HepG2 (cell line): ENCODE data around the gene TMEM8B. TPM values are rescaled to one million over a fixed set of nuclear protein-coding genes. Genes with fewer than 3 reads are reported as not detected.

Experiments
- ATAC-seq: fragments of 200-7000 bp; cut with Tn5 transposase; 3 replicates; pipeline ENCODE4 v1.9.1; 2020; ENCODE audit warnings: mild to moderate bottlenecking, moderate library complexity
- BruUV-seq: library from RNA; stranded (reverse); fragments of 400-500 nt; replicated peaks from 2 replicates; lab custom pipeline; 2021; lab: Mats Ljungman, UMichigan
- CTCF ChIA-PET: fragments of 300-600 bp; formaldehyde crosslinking; extraction: SDS; loops from one replicate; lab custom pipeline; 2021; ENCODE audit warnings: low total read pairs, inconsistent platforms, low intra/inter-chr PET ratio; lab: Yijun Ruan, JAX
- POLR2A ChIA-PET: fragments of 350-600 bp; sonication (Branson Sonifier 250); formaldehyde crosslinking; loops from one replicate; lab custom pipeline; 2020; ENCODE audit warnings: antibody characterized with exemption, inconsistent platforms; lab: Yijun Ruan, JAX
- DNase-seq: peaks from one replicate; pipeline ENCODE4 v3.0.0-alpha.2; 2015; ENCODE audit warnings: low spot score
- FAIRE-seq: peaks from 3 replicates; lab custom pipeline; 2011; peaks lifted over from hg19 to GRCh38; lab: Jason Lieb, UNC
- H2AFZ ChIP-seq: one replicate; pipeline ENCODE4 v1.6.1; 2011; ENCODE audit warnings: low read length, inconsistent platforms
- H3K27ac ChIP-seq: fragments of 300-600 bp; 3 replicates; pipeline ENCODE4 v1.8.0; 2011; ENCODE audit warnings: mixed run types, mild to moderate bottlenecking, mixed read lengths, low read length, inconsistent platforms; ENCODE audit not compliant: insufficient read depth; ENCODE audit errors: extremely low read length
- H3K27me3 ChIP-seq, 2 experiments: fragments of 200-600 bp in 1 of 2; 2 replicates in 1 of 2; 3 replicates in 1 of 2; pipeline versions ENCODE4 v1.6.0 to v1.8.0; 2011; ENCODE audit warnings: low read length in 2 of 2, mild to moderate bottlenecking in 2 of 2, moderate library complexity in 2 of 2, inconsistent platforms in 1 of 2; ENCODE audit not compliant: insufficient read depth in 2 of 2, control insufficient read depth in 1 of 2
- H3K36me3 ChIP-seq, 2 experiments: fragments of 200-600 bp in 1 of 2; replicated peaks in 1 of 2; 2 replicates in 1 of 2; 3 replicates in 1 of 2; pipeline versions ENCODE4 v1.5.1 to v1.8.0; 2011; ENCODE audit warnings: low read length in 2 of 2, inconsistent platforms in 1 of 2; ENCODE audit not compliant: insufficient read depth in 2 of 2, control insufficient read depth in 1 of 2
- H3K4me1 ChIP-seq: 2 replicates; pipeline ENCODE4 v1.5.1; 2012; ENCODE audit warnings: low read length, inconsistent platforms; ENCODE audit not compliant: insufficient read depth
- H3K4me2 ChIP-seq: 2 replicates; pipeline ENCODE4 v1.6.0; 2011; ENCODE audit warnings: low read depth, low read length, inconsistent platforms
- H3K4me3 ChIP-seq, 3 experiments: fragments of 200-600 bp in 1 of 3; sonication (generic), shearing (Covaris generic) in 1 of 3; replicated peaks in 1 of 3; 2 replicates each; pipeline ENCODE4 v1.5.1; 2011 to 2016; ENCODE audit warnings: low read length in 3 of 3, inconsistent platforms in 2 of 3, low read depth in 2 of 3, mild to moderate bottlenecking in 2 of 3, control low read depth in 1 of 3, mixed read lengths in 1 of 3; ENCODE audit not compliant: insufficient read depth in 1 of 3
- H3K79me2 ChIP-seq: one replicate; pipeline ENCODE4 v1.6.1; 2011; ENCODE audit warnings: low read length, inconsistent platforms; ENCODE audit not compliant: insufficient read depth
- H3K9ac ChIP-seq: 2 replicates; pipeline ENCODE4 v1.6.0; 2011; ENCODE audit warnings: mild to moderate bottlenecking, low read depth, low read length, inconsistent platforms; ENCODE audit not compliant: insufficient read depth
- H3K9me3 ChIP-seq: 2 replicates; pipeline ENCODE4 v1.5.1; 2012; ENCODE audit warnings: mild to moderate bottlenecking, low read length
- H4K20me1 ChIP-seq: 2 replicates; pipeline ENCODE4 v1.6.0; 2011; ENCODE audit warnings: inconsistent platforms, mild to moderate bottlenecking, low read length, moderate library complexity; ENCODE audit not compliant: insufficient read depth
- CENPX ChIP-seq: sonication (generic); formaldehyde crosslinking; IDR thresholded peaks from 2 replicates; pipeline ENCODE4 v1.9.0; 2021; ENCODE audit warnings: mild to moderate bottlenecking, missing genetic modification reagents, moderate library complexity
- HNRNPLL ChIP-seq: fragments of 200-400 bp; formaldehyde crosslinking; IDR thresholded peaks from 2 replicates; pipeline ENCODE4 v1.6.1; 2017; ENCODE audit warnings: mild to moderate bottlenecking, low read depth, low read length; ENCODE audit not compliant: poor library complexity, severe bottlenecking
- KDM5A ChIP-seq: fragments of 200-600 bp; sonication (generic); IDR thresholded peaks from 2 replicates; pipeline ENCODE4 v1.7.0; 2018; ENCODE audit warnings: antibody characterized with exemption, mild to moderate bottlenecking, low read length, borderline replicate concordance
- ZNF34 ChIP-seq: sonication (generic); formaldehyde crosslinking; IDR thresholded peaks from 2 replicates; pipeline ENCODE4 v1.4.0; 2020; ENCODE audit warnings: mild to moderate bottlenecking, missing genetic modification reagents, borderline replicate concordance
- ZNF367 ChIP-seq: sonication (generic); formaldehyde crosslinking; IDR thresholded peaks from 2 replicates; pipeline ENCODE4 v1.4.0; 2020; ENCODE audit warnings: missing genetic modification reagents, borderline replicate concordance
- WGBS: methylation state at CpG from one replicate; pipeline ENCODE4 v1.1.6; 2017; ENCODE audit warnings: low lambda C conversion rate; 5-methylcytosine and 5-hydroxymethylcytosine counted together
- in situ Hi-C: cut with HindIII; loops from 2 replicates; pipeline ENCODE4 v1.10.0; 2017; ENCODE audit warnings: low pct_unique_long_range_greater_than_20kb; ENCODE audit not compliant: extremely low pct_ligation_motif_present
- intact Hi-C: fragments of 100-400 bp; cut with micrococcal nuclease; formaldehyde crosslinking; loops from one replicate; pipeline ENCODE4 v1.10.0; 2022; ENCODE audit not compliant: unreplicated experiment
- polyA plus RNA-seq, 8 experiments: library from polyadenylated mRNA; depleted of rRNA in 3 of 8; stranded (reverse) in 7 of 8; unstranded in 1 of 8; fragments of >200 nt; fragmentation: Illumina TruSeq in 4 of 8; extraction: Trizol in 4 of 8; gene quantifications; 2 replicates each; pipeline versions ENCODE4 v1.2.1 to v1.2.3, GENCODE V29; 2011 to 2016; ENCODE audit warnings: low read depth in 4 of 8, missing spikeins in 1 of 8, mixed read lengths in 1 of 8; ENCODE audit not compliant: insufficient read depth in 1 of 8
- total RNA-seq, 5 experiments: library from RNA; depleted of rRNA; stranded (reverse); fragments of >200 nt; fragmentation: Illumina TruSeq; extraction: Trizol; gene quantifications; 2 replicates each; pipeline ENCODE4 v1.2.3, GENCODE V29; 2016; ENCODE audit warnings: low read depth in 1 of 5
- TF ChIP-seq, protein P1 (sequence below): sonication (generic); formaldehyde crosslinking; IDR thresholded peaks from 2 replicates; pipeline ENCODE4 v1.5.1; 2020; ENCODE audit warnings: mild to moderate bottlenecking, missing genetic modification reagents, borderline replicate concordance

TMEM8B gene
- total and polyA plus RNA-seq, 2 of the 13 experiments (the other 11 are each of a cell fraction or from before 2014, with no cell fraction given) = 2.1 to 2.7 TPM

GRCh38 chr9:35909687-35910612, 80.9 kb downstream of the TMEM8B start:
- no peak overlapping the region for H3K9ac ChIP-seq
- DNase-seq (no peak), FAIRE-seq (no peak), ATAC-seq (no peak)
- peak; percentile 20 for TF ChIP-seq HNRNPLL
- no peak for TF ChIP-seq ZNF34 (CRISPR knock-in tag)
- no TSS peak for BruUV-seq
- intact Hi-C loops = no loop called here
- peaks cover 84% of the 10 kb centered on the region for H3K4me1 ChIP-seq
- H3K9me3 ChIP-seq = no peaks in the 10 kb centered on the region
- no peaks in the 10 kb centered on the region for H4K20me1 ChIP-seq
- H3K27ac ChIP-seq = no peak overlapping the region
- no peak overlapping the region for H3K4me3 ChIP-seq
- no peaks in the 10 kb centered on the region for H3K36me3 ChIP-seq
- WGBS = 90% methylated on average over 20 of the region's 34 CpGs
- POLR2A ChIA-PET = no interaction called here
- peaks cover 0 to 10% of the 10 kb centered on the region in 2 experiments; a peak in 2 of 5 replicates for H3K27me3 ChIP-seq
- H2AFZ ChIP-seq = no peak overlapping the region
- CTCF ChIA-PET = interaction anchor here (1.5 kb wide), 1 partner anchor 8 kb away, joined by 3 read pairs; no protein-coding TSS in a partner anchor
- H3K4me2 ChIP-seq = no peak overlapping the region
- in situ Hi-C loops = no loop called here
- no peaks in the 10 kb centered on the region for H3K79me2 ChIP-seq

- H3K4me2 ChIP-seq = no peak overlapping the region; the same call in 1 of the 2 replicates
- DNase-seq (peak; percentile 58), FAIRE-seq (no peak), ATAC-seq (no peak)
- intact Hi-C loops = no loop called here
- BruUV-seq = no TSS peak
- 43% methylated on average over 14 of the region's 14 CpGs for WGBS
- H4K20me1 ChIP-seq = no peaks in the 10 kb centered on the region
- no peaks in the 10 kb centered on the region for H3K9me3 ChIP-seq
- H3K9ac ChIP-seq = no peak overlapping the region
- CTCF ChIA-PET = interaction anchor here (1.5 kb wide), 1 partner anchor 9 kb away, joined by 3 read pairs; no protein-coding TSS in a partner anchor
- H3K79me2 ChIP-seq = no peaks in the 10 kb centered on the region
- peaks cover 0 to 4% of the 10 kb centered on the region in 2 experiments; a peak in 1 of 5 replicates for H3K27me3 ChIP-seq
- H3K4me1 ChIP-seq = peaks cover 84% of the 10 kb centered on the region
- H3K27ac ChIP-seq = no peak overlapping the region
- H3K36me3 ChIP-seq = no peaks in the 10 kb centered on the region
- H3K4me3 ChIP-seq = no peak overlapping the region
- in situ Hi-C loops = no loop called here
- POLR2A ChIA-PET = no interaction called here
- no peak overlapping the region for H2AFZ ChIP-seq
- TF ChIP-seq, protein P1, sequence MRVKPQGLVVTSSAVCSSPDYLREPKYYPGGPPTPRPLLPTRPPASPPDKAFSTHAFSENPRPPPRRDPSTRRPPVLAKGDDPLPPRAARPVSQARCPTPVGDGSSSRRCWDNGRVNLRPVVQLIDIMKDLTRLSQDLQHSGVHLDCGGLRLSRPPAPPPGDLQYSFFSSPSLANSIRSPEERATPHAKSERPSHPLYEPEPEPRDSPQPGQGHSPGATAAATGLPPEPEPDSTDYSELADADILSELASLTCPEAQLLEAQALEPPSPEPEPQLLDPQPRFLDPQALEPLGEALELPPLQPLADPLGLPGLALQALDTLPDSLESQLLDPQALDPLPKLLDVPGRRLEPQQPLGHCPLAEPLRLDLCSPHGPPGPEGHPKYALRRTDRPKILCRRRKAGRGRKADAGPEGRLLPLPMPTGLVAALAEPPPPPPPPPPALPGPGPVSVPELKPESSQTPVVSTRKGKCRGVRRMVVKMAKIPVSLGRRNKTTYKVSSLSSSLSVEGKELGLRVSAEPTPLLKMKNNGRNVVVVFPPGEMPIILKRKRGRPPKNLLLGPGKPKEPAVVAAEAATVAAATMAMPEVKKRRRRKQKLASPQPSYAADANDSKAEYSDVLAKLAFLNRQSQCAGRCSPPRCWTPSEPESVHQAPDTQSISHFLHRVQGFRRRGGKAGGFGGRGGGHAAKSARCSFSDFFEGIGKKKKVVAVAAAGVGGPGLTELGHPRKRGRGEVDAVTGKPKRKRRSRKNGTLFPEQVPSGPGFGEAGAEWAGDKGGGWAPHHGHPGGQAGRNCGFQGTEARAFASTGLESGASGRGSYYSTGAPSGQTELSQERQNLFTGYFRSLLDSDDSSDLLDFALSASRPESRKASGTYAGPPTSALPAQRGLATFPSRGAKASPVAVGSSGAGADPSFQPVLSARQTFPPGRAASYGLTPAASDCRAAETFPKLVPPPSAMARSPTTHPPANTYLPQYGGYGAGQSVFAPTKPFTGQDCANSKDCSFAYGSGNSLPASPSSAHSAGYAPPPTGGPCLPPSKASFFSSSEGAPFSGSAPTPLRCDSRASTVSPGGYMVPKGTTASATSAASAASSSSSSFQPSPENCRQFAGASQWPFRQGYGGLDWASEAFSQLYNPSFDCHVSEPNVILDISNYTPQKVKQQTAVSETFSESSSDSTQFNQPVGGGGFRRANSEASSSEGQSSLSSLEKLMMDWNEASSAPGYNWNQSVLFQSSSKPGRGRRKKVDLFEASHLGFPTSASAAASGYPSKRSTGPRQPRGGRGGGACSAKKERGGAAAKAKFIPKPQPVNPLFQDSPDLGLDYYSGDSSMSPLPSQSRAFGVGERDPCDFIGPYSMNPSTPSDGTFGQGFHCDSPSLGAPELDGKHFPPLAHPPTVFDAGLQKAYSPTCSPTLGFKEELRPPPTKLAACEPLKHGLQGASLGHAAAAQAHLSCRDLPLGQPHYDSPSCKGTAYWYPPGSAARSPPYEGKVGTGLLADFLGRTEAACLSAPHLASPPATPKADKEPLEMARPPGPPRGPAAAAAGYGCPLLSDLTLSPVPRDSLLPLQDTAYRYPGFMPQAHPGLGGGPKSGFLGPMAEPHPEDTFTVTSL (CRISPR knock-in tag) = no peak
- TF ChIP-seq KDM5A (no peak), CENPX (CRISPR knock-in tag) (no peak), ZNF367 (no peak)
Observed at GRCh38 chr9:35910613-35911359, 81.8 kb downstream of the TMEM8B start.
